Spleen (tissue), 11 donors: ENCODE measurements around the gene ARMCX4. TPM values are rescaled to one million over a fixed set of nuclear protein-coding genes. Genes with fewer than 3 reads are reported as not detected.

Experiments
- DNase-seq: peaks from one replicate; pipeline ENCODE4 v3.0.0-alpha.2; 2020
- H3K27ac ChIP-seq, 8 donors: fragments of 200-600 bp; sonication (generic) in 7 of 8; 1 replicate in 4 of 8; 2 replicates in 4 of 8; pipeline versions ENCODE4 v1.5.0 to v1.8.0; 2016 to 2021; ENCODE audit warnings: inconsistent platforms in 4 of 8, mild to moderate bottlenecking in 4 of 8, moderate library complexity in 1 of 8
- H3K27me3 ChIP-seq, 7 donors: fragments of 200-600 bp; sonication (generic) in 6 of 7; replicated peaks in 1 of 7; 1 replicate in 4 of 7; 2 replicates in 3 of 7; pipeline versions ENCODE4 v1.5.0 to v1.8.0; 2016 to 2021; ENCODE audit warnings: inconsistent platforms in 3 of 7, mild to moderate bottlenecking in 1 of 7
- H3K36me3 ChIP-seq, 6 donors: fragments of 200-600 bp; sonication (generic) in 5 of 6; 1 replicate in 4 of 6; 2 replicates in 2 of 6; pipeline versions ENCODE4 v1.5.0 to v1.8.0; 2016 to 2021; ENCODE audit warnings: inconsistent platforms in 2 of 6
- H3K4me1 ChIP-seq, 6 donors: fragments of 200-600 bp; sonication (generic) in 5 of 6; 1 replicate in 3 of 6; 2 replicates in 3 of 6; pipeline versions ENCODE4 v1.5.0 to v1.8.0; 2016 to 2021; ENCODE audit warnings: inconsistent platforms in 3 of 6
- H3K4me3 ChIP-seq, 8 donors: fragments of 200-600 bp; sonication (generic) in 7 of 8; 1 replicate in 4 of 8; 2 replicates in 4 of 8; pipeline versions ENCODE4 v1.5.0 to v1.8.0; 2016 to 2021; ENCODE audit warnings: inconsistent platforms in 4 of 8, mild to moderate bottlenecking in 4 of 8, moderate library complexity in 2 of 8
- H3K9me3 ChIP-seq, 8 donors: fragments of 200-600 bp; sonication (generic) in 7 of 8; 1 replicate in 4 of 8; 2 replicates in 4 of 8; pipeline versions ENCODE4 v1.5.0 to v1.8.0; 2016 to 2021; ENCODE audit warnings: inconsistent platforms in 4 of 8
- POLR2A ChIP-seq, 3 donors: fragments of 450-650 bp; IDR thresholded peaks; one replicate each; pipeline ENCODE4 v1.5.1; 2017; ENCODE audit warnings: antibody characterized with exemption in 3 of 3, mild to moderate bottlenecking in 1 of 3
- POLR2AphosphoS5 ChIP-seq, 3 donors: sonication (generic); formaldehyde crosslinking; IDR thresholded peaks; one replicate each; pipeline ENCODE4 v1.5.1; 2017; ENCODE audit warnings: antibody characterized with exemption in 3 of 3
- WGBS, 5 donors: extraction: QIAGEN DNeasy Blood & Tissue Kit in 3 of 5; methylation state at CpG; one replicate each; pipeline versions ENCODE4 v1.1.5 to v1.1.7; 2013 to 2018; 5-methylcytosine and 5-hydroxymethylcytosine counted together
- intact Hi-C: fragments of 100-400 bp; cut with DNase I; formaldehyde crosslinking; loops from one replicate; pipeline ENCODE4 v1.15.0; 2023; ENCODE audit warnings: low total_unique reads
- polyA plus RNA-seq, 3 donors: library from polyadenylated mRNA; stranded (reverse); fragments of 200-250 nt; gene quantifications; one replicate each; pipeline ENCODE4 v1.2.1, GENCODE V29; 2013
- total RNA-seq, 7 donors: library from RNA; depleted of rRNA in 3 of 7; stranded (reverse); fragments of >200 nt in 3 of 7; fragmentation: NEBNext Ultra II Directional in 4 of 7; extraction: Animal tissue kit (Norgen Biotek cat#: 25700) in 4 of 7; gene quantifications; one replicate each; pipeline versions ENCODE4 v1.1.0 to v1.2.1, GENCODE V29; 2016 to 2021
- TF ChIP-seq, protein P1 (sequence below), 11 experiments: fragments of 200-600 bp in 7 of 11; fragments of 450-650 bp in 4 of 11; sonication (generic) in 4 of 11; IDR thresholded peaks in 8 of 11; conservative IDR thresholded peaks in 3 of 11; 1 replicate in 7 of 11; 2 replicates in 4 of 11; pipeline versions ENCODE4 v1.4.0 to v1.8.0; 2016 to 2021; ENCODE audit warnings: antibody characterized with exemption in 11 of 11, inconsistent platforms in 4 of 11, mild to moderate bottlenecking in 1 of 11
- donor health status: healthy with polysubstance abuse.
- donor health status: DM: no; HTN: no; CAD: no; lungs with moderate emphysema.
- donor health status: DM: no; HTN: no; CAD: no.
- donor health status: Bipolar disorder and iron deficiency.
- donor health status: healthy.
- donor health status: DM: no; HTN: no; CAD: no.
- donor health status: DM: yes; HTN: yes; CAD: no.

The ARMCX4 gene
- total and polyA plus RNA-seq, 10 donors, result 4.0 to 20.3 (median 12.9) TPM

DNA sequence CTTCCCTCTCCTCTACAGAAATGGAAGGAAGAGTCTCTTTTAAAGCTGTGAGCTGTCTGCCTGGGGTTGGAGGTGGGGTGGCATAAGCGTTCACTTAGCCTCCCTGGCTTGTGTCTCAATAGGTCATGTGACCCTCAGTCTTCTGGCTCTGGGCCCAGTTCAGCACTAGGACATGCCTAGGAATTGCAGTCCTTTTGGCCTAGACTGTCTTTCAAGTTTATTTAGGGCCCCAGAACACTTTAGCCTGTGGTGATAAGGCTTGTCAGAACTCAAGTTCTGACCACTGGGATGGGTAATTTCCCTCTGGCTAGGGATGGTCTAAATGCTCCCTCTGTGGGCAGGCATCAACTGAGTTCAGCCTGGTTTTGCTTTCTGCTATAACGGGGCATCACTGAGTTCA, 34.3 kb upstream of the ARMCX4 start:
- H3K4me1 ChIP-seq, result no peaks in the 10 kb centered on the region
- no peak overlapping the region for H3K27ac ChIP-seq
- TF ChIP-seq POLR2A (IDR thresholded peaks at IDR 0.05), result no peak
- TF ChIP-seq, protein P1, sequence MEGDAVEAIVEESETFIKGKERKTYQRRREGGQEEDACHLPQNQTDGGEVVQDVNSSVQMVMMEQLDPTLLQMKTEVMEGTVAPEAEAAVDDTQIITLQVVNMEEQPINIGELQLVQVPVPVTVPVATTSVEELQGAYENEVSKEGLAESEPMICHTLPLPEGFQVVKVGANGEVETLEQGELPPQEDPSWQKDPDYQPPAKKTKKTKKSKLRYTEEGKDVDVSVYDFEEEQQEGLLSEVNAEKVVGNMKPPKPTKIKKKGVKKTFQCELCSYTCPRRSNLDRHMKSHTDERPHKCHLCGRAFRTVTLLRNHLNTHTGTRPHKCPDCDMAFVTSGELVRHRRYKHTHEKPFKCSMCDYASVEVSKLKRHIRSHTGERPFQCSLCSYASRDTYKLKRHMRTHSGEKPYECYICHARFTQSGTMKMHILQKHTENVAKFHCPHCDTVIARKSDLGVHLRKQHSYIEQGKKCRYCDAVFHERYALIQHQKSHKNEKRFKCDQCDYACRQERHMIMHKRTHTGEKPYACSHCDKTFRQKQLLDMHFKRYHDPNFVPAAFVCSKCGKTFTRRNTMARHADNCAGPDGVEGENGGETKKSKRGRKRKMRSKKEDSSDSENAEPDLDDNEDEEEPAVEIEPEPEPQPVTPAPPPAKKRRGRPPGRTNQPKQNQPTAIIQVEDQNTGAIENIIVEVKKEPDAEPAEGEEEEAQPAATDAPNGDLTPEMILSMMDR (IDR thresholded peaks at IDR 0.05 in 8 of 11, conservative IDR thresholded peaks at IDR 0.05 in 3 of 11), result no peak
- no peak for TF ChIP-seq POLR2AphosphoS5 (IDR thresholded peaks at IDR 0.05)
- peaks cover 0 to 38% (median 1%) of the 10 kb centered on the region in 6 donors for H3K36me3 ChIP-seq
- DNase-seq, result no peak
- intact Hi-C loops, result no loop called here
- no peaks in the 10 kb centered on the region for H3K27me3 ChIP-seq
- H3K9me3 ChIP-seq, result peaks cover 0 to 12% (median 0%) of the 10 kb centered on the region in 8 donors
- no peak overlapping the region for H3K4me3 ChIP-seq
- 65 to 86% (median 77%) methylated on average over 1 to 2 of the region's 2 CpGs for WGBS, 5 donors

DNA sequence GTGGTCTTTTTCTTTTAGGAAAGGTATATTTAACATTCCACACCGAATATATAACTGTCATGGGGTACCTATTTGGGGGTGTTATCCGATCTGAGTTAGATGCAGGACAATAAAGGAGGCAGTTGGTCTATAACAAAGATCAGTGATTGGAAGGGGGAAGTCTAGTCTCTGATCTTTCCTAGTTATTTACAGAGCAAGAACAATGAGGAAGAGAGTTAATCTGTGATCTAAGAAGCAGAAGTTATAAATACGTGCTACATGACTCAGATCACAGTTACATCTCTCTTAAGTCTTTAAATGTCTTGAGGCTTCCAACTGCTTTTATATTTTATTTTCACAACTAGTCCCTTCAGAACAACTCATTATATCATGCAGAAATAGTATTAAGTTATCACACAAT, 33.2 kb upstream of the ARMCX4 start:
- Histone ChIP-seq H3K36me3 (peaks cover 0 to 29% (median 2%) of the 10 kb centered on the region in 6 donors), H3K9me3 (peaks cover 0 to 12% (median 0%) of the 10 kb centered on the region in 8 donors), H3K4me1 (no peaks in the 10 kb centered on the region), H3K27me3 (no peaks in the 10 kb centered on the region), H3K27ac (no peak overlapping the region), H3K4me3 (no peak overlapping the region)
- WGBS, 5 donors, result 69 to 75% (median 71%) methylated on average over 3 of the region's 3 CpGs
- TF ChIP-seq, protein P1 (IDR thresholded peaks at IDR 0.05 in 8 of 11, conservative IDR thresholded peaks at IDR 0.05 in 3 of 11), result no peak
- TF ChIP-seq POLR2AphosphoS5 (IDR thresholded peaks at IDR 0.05), result no peak
- no peak for TF ChIP-seq POLR2A (IDR thresholded peaks at IDR 0.05)
- intact Hi-C loops, result no loop called here
- no peak for DNase-seq

DNA sequence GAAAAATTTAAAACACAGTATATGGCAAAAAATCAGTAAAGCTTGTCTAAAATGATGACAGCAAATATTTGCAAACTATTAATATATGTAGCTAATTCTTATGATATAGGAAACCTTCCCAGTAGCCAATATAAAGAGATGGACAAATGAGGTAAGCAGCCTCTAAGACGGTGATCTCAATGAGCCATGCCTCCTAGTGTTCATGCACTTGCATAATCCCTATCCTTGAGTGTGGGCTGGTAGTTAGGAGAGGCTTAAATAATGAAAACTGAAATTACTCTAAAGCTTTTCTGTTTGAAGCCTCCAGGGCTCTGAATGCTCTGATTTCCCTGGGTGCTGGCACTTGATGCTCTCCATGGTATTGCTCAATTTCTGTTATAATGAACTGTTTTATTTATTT, 24.6 kb upstream of the ARMCX4 start:
- no peak overlapping the region for H3K27ac ChIP-seq
- TF ChIP-seq POLR2A (IDR thresholded peaks at IDR 0.05) (no peak), POLR2AphosphoS5 (IDR thresholded peaks at IDR 0.05) (no peak)
- TF ChIP-seq, protein P1 (IDR thresholded peaks at IDR 0.05 in 8 of 11, conservative IDR thresholded peaks at IDR 0.05 in 3 of 11), result no peak
- no peaks in the 10 kb centered on the region for H3K4me1 ChIP-seq
- H3K9me3 ChIP-seq, result no peaks in the 10 kb centered on the region
- 57 to 100% (median 86%) methylated on average over 1 of the region's 1 CpG for WGBS, 5 donors
- peaks cover 0 to 14% (median 0%) of the 10 kb centered on the region in 6 donors for H3K36me3 ChIP-seq
- DNase-seq, result no peak
- no peaks in the 10 kb centered on the region for H3K27me3 ChIP-seq
- no peak overlapping the region for H3K4me3 ChIP-seq
- intact Hi-C loops, result no loop called here

- Histone ChIP-seq H3K9me3 (no peaks in the 10 kb centered on the region), H3K4me3 (no peak overlapping the region), H3K27ac (no peak overlapping the region), H3K27me3 (no peaks in the 10 kb centered on the region), H3K4me1 (no peaks in the 10 kb centered on the region), H3K36me3 (peaks cover 0 to 14% (median 0%) of the 10 kb centered on the region in 6 donors)
- TF ChIP-seq, protein P1 (IDR thresholded peaks at IDR 0.05 in 8 of 11, conservative IDR thresholded peaks at IDR 0.05 in 3 of 11), result no peak
- TF ChIP-seq POLR2AphosphoS5 (IDR thresholded peaks at IDR 0.05) (no peak), POLR2A (IDR thresholded peaks at IDR 0.05) (no peak)
- intact Hi-C loops, result no loop called here
- 55 to 87% (median 77%) methylated on average over 3 of the region's 3 CpGs for WGBS, 5 donors
- no peak for DNase-seq
Measured at GRCh38 chrX:101462892-101463291, 22.4 kb upstream of the ARMCX4 start.
